ENCODE results near the gene ZNF784.

Gene ZNF784

GRCh38 chr19:55656552-55656951 lies 32.2 kb upstream of the ZNF784 start:
- no peak for DNase-seq

GRCh38 chr19:55655648-55656040 lies 31.3 kb upstream of the ZNF784 start:
- no peak for DNase-seq

GRCh38 chr19:55654868-55655647 lies 30.7 kb upstream of the ZNF784 start, which contains the start of gene U2AF2:
TSS of gene U2AF2 (plus strand) at chr19:55655035. CDS start at chr19:55655105, 70 bp downstream.
- DNase-seq, result peak; percentile 96 to 97

DNA sequence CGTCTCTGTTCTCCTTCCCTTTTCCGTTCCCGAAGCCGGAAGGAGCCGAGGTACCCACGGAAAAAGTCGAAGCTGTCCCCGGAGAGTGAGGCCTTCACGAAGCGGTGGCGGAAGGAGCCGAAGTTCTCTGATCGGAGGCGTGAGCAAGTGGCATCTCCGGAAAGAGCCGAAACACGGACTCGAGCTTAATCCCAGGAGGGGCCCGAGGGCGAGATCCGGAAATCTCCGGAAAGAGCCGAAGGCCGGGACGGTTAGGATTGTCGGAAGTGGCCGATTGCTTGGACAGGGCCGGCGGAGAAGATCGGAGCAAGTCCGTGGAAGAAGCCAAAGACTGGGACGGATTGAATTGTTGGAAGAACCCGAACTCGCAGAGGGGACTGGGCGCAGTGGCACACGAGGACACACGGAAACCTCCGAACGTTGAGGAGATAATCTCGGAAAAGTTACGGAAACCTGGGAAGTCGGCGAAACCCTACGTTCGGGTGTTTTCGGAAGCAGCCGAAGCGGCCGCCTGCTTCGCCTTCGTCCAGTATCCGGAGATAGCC lies 30.0 kb upstream of the ZNF784 start:
- peak; percentile 98 for DNase-seq

DNA sequence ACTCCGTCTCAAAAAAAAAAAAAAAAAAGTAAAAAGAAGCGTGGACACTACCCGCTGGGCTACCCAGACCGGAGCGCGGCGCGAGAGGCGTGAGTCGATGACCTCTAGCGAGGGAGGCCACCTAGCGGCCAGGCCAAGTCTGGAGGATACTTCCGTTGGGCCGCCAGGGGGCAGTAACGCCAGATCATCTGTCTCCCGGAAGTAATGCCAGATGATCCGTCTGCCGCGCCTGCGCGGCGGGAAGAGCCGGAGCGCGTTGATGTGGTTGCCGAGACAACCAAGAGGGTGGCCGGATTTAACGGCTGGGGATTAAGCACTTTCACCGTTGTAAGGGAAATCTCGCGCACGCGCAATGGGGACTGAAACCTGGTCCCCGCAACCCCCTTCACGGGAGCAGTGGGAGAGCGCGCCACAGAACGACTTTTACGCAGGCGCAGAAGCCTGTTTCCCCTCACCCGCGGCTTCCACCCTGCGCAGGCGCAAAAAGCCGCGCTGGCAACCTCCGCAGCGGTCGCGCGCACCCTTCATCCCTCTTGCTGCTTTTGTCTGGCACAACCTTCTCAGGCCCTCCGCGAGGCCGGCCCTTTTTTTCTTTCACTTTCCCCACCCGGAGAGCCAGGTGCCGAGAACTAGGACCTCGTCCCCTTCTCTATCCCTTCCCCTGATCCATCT lies 29.4 kb upstream of the ZNF784 start:
- DNase-seq, result peak; percentile 99 to 100

DNA sequence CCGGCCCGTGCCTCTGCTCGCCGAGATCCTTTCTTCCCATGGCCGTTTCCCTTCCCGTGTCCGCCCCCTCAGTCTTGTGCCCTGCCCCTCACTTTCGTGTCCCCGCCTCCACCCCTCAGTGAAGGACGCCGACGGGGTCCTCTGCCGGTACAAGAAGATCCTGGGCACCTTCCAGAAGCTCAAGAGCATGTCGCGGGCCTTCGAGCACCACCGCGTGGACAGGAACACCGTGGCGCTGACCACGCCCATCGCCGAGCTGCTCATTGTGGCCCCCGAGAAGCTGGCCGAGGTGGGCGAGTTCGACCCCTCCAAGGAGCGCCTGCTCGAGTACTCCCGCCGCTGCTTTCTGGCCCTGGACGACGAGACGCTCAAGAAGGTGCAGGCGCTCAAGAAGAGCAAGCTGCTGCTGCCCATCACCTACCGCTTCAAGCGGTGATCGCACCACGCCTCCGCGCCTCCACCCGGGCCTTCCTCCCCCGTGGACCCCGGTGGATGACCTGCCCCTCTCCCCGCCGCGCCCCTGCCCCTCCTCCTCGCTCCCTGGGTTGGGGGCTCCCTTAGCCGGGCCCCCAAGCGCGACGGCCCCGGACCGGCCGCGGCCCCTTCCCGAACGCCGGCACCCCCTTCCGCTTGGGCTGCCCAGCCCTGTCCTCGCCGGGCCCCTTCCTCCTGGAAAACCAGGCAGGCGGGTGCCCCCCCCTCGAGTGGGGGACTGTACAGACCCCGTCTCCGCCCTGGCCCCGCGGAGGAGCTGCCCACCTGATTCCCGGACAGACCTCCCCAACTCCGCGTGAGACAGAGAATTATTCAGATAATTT lies 28.2 kb upstream of the ZNF784 start:
- DNase-seq, result no peak

- DNase-seq, result no peak
Observed at GRCh38 chr19:55651236-55651635, 26.9 kb upstream of the ZNF784 start.

- DNase-seq, result no peak
Observed at GRCh38 chr19:55650602-55651230, 26.4 kb upstream of the ZNF784 start.

GRCh38 chr19:55650126-55650557 lies 25.8 kb upstream of the ZNF784 start:
- DNase-seq, result no peak

- DNase-seq, result no peak
Observed at GRCh38 chr19:55649268-55650125, 25.1 kb upstream of the ZNF784 start.

DNA sequence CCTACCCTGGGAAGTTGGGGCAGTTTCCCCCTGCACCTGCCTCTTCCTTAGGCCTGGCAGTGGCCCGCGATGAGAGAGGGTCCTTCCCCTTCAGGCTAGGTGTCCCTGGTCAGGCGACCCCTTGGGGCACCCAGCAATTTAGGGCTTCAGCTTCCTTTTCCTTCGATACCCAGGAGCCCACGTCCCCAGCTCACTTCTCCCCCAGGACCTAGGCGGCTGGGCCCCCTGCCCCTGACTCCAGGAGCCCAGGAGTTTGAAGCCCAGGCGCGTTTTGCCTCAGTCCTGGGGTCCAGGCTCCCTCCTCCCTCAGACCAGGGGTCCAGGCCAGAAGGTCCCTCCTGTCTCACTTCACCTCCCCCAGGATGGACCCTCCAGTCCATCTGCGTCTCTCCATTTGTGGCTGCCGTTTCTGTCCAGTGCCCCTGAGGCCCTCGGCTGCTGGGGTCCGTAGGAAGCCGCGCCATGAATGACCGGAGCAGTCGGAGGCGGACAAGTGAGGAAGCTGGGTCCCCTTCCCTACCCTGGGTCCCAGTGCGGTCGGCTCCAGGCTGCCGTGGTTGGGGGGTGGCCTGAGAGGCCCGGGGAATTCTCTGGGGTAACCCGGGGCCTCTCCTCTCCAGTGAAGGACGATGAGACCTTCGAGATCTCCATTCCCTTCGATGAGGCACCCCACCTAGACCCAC lies 24.4 kb upstream of the ZNF784 start:
- no peak for DNase-seq

DNA sequence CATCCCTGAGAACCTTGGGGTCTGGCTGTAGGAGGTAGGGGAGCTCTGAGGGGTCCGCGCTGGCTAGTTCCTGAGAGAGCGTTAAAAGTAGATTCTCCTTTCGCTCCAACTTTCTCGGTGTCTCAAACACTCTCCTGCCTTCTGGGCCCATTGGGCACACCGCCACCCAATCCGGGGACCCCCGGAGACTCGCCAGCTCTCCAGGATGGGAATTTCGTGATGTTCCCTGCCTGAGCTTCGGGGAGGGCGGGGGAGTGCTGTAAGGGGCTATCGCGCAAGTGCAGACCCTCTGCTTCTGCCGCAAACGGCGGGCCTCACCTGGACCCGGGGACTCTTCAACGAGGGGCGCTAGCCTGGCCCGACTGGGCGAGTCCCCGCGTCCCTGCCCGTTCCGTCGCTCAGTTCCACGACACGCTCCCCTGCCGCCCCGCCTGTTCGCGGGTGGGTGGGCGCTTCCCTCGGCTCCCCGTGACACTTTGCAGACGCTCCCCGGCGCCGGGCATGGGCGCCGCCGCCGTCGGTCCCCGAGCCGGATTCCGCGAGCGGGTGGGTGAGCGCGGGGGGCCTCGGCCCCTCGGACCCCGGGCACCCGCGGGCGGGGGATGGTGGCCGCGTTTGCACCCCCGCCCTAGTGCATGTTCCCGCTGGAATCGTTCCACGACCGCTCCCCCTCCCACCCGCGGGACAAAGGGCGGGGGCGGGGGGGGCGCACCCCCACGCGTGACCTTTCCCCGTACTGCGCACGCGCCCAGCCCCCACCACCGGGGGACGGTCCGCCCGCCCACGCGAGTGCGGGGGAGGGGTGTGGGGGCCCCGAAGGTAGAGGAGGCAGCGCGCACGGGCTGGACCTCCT lies 23.6 kb upstream of the ZNF784 start, which contains the start of gene CCDC106:
Gene CCDC106 (plus strand): TSS at position 481 of the 853 bp plus-strand sequence. CDS start 835 bp downstream, outside the sequence.
- peak; percentile 67 to 74 for DNase-seq

- DNase-seq, result no peak
Observed at GRCh38 chr19:55646889-55647731, 22.7 kb upstream of the ZNF784 start.

- no peak for DNase-seq
Observed at GRCh38 chr19:55645512-55645881, 21.1 kb upstream of the ZNF784 start.

DNA sequence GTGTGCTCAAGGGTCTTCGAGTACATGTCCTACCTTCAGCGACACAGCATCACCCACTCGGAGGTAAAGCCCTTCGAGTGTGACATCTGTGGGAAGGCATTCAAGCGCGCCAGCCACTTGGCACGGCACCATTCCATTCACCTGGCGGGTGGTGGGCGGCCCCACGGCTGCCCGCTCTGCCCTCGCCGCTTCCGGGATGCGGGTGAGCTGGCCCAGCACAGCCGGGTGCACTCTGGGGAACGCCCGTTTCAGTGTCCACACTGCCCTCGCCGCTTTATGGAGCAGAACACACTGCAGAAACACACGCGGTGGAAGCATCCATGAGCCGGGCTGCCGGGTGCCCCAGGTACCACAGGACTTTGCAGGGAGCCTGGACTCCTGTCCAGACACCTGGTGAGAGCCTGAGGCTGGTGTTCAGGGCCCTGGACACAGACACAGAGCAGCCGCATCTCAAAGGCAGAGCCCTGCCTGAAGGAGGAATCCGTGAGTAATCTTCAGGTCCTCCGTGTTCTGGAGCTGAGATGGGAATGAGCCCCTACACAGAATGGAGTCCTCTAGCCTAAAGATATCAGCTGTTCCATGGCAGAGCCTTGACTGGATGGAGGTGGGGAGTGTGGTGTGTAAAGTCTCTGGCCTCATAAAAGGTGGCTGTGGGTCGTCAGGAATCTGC lies 20.6 kb upstream of the ZNF784 start:
- no peak for DNase-seq

DNA sequence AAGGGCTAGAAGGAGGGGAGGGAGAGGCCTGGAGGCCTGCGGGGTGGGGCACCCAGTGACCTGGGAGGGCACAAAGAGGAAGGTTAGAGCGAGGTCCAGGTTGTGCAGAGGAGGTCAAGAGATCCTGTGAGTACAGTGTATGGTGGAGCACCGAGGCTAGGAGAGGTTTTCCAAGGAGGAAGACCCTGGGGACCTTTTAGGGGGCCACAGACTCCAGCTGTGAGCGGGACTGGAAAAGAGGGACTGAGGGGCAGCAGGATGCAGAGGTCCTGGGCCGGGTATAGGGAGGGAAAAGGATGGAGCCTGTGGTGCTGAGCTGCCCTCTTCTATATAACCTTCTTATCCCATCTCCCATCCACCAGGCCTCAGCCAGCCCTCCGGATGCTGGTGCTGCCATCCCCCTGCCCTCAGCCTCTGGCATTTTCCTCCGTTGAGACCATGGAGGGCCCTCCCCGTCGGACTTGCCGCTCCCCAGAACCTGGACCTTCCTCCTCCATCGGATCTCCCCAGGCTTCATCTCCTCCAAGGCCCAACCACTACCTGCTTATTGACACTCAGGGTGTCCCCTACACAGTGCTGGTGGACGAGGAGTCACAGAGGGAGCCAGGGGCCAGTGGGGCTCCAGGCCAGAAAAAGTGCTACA lies 19.9 kb upstream of the ZNF784 start:
- DNase-seq, result no peak

DNA sequence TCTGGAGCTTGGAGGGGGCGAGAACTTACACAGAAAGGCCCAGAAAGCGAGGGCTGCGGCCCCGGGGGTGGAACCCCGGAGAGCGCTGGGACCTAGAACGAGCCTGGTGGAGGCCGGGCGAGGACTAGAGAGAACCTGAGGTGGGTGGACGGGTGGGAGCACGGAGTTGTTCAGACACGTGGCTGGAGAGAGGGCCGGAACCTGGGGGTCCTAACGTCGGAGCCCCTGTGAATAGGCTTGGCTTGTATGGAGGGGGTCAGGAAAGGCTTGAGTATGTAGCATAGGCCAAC lies 19.5 kb upstream of the ZNF784 start:
- no peak for DNase-seq
